A172 (cell line): Measurements from ENCODE around the gene RNU7-1. TPM values are rescaled to one million over a fixed set of nuclear protein-coding genes. Genes with fewer than 3 reads are reported as not detected.

Experiments used
- DNase-seq: peaks from one replicate; pipeline ENCODE4 v3.0.0-alpha.2; 2015; ENCODE audit warnings: low spot score
- total RNA-seq: library from RNA; depleted of rRNA; stranded (reverse); fragments of >200 nt; shearing (Covaris generic); gene quantifications from 2 replicates; pipeline ENCODE4 v1.2.3, GENCODE V29; 2014

The RNU7-1 gene
- total RNA-seq, 1 experiment from 2014 or later = not detected

DNA sequence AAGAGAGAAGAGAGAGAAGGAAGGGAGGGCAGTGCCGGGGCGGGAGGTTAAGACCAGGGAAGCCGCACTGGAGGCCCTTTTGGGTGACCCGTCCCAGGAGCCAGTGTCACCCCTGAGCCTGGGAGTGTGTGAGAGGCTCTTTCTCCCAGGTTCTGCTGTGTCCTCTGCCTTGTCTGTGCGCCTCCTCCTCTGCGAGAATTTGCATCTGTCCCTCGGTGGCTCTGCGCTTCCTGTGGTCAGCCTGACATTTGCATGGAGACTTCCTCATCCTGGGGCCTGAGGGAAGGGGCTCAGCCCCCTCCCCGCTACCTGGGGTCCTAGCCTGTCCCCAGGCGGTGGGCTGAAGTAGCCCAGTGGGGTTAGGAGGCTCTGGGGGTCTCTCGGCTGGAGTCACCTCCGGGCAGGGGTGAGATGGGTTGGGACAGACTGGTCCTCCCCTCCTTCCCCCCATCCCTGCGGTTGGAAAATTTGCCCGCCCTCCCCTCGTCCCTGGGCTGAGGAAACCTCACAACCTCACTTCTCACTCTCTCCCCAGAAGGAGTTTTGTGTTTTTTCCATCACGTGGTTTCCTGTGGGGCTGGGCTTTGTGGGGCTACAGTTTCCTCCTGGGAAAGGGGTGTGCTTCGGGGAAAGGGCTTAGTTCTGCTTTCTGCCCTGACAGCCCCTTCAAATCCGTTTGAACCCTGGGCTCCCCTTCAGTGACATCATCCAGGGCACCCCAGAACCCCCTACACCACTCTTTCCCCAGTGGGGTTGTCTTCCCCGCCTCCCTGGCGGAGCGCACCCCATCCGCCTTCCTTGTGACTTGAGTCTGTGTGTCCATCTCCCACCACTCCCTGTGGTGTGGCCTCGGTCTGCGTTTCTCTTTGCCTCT is 10.1 kb downstream of the RNU7-1 start:
- no peak for DNase-seq

DNA sequence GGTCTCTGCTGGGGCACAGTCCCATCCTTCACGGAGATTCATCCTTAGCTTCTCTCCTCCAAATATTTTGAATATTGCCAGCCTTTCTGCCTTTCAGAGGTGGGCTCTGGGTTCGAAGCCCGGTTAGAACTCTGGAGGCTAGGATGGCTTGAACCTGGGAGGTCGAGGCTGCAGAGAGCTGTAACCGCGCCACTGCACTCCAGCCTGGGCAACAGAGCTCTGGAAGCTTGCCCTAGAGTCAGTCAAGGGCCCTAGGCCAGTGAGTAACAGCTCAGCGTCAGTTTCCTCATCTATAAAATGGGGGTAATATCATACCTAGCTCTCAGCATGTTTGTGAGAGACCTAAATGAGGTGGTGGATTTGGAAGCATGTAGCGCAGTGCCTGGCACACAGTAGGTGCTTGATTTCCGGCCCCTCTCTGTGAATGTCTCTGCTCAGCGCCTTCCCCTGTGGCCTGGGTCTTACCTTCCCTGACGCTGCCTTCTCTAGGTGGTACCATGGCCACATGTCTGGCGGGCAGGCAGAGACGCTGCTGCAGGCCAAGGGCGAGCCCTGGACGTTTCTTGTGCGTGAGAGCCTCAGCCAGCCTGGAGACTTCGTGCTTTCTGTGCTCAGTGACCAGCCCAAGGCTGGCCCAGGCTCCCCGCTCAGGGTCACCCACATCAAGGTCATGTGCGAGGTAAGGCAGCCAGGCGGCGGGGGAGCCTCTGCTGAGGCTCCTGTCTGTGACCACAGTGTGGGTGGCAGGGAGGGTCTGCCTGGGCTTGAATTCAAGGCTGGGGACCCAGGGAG is 10.9 kb downstream of the RNU7-1 start:
- no peak for DNase-seq

DNA sequence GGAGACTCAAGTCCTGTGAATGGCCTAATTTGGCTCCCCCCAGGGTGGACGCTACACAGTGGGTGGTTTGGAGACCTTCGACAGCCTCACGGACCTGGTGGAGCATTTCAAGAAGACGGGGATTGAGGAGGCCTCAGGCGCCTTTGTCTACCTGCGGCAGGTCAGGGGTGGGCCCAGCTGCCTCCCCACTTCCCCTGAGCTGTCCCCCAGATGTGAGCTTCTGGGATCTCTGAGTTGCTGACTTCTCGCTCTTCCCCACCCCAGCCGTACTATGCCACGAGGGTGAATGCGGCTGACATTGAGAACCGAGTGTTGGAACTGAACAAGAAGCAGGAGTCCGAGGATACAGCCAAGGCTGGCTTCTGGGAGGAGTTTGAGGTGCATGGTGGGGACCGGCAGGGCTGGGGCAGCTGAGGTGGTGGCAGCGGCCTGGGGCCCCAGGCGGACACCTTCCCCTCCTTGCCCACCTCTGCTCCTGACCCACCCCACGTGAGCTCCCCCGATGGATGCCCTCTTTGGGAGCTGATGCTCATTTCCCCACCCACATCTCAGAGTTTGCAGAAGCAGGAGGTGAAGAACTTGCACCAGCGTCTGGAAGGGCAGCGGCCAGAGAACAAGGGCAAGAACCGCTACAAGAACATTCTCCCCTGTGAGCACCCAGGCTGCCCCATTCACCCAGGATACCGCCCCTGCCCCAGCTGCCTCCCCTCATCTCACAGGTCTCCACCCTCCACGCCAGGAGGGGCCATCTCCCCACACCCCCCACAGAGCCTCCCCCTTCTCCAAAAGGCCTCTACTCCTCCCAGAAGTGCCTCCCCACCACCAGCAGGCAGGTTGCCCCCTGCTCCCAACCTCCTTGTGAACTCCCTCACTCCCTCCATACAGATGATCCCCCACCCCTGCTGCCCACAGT is 11.7 kb downstream of the RNU7-1 start:
- no peak for DNase-seq

- no peak for DNase-seq
Observed at GRCh38 chr12:6956021-6956727, 12.6 kb downstream of the RNU7-1 start.

DNA sequence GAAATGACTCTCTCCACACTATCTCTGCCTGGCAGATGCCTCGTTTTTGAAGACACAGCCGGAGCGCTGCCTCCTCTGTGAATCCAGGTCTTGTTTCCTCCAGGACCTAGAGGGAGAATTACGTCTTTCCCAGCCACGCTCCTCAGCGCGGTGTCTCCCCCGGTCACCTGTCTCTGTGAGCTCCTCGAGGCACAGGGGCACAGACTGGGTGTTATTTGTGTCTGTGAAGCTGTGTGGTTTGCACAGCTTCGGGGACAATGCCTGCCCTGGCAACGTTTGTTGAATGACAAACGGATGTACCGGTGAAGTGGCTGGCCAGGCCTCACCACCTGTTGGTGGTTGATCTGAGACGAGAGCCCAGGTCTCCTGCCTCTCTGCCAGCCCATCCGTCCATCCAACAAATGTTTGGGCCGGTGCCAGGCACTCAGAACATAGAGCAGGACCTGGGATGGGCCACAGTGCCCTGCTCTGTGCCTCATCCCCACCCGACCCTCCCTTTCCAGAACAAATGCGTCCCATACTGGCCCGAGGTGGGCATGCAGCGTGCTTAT is 13.6 kb downstream of the RNU7-1 start:
- DNase-seq = no peak

- DNase-seq = no peak
Observed at GRCh38 chr12:6957741-6958608, 14.4 kb downstream of the RNU7-1 start.

GRCh38 chr12:6958609-6959057 is 15.0 kb downstream of the RNU7-1 start:
- DNase-seq = no peak

DNA sequence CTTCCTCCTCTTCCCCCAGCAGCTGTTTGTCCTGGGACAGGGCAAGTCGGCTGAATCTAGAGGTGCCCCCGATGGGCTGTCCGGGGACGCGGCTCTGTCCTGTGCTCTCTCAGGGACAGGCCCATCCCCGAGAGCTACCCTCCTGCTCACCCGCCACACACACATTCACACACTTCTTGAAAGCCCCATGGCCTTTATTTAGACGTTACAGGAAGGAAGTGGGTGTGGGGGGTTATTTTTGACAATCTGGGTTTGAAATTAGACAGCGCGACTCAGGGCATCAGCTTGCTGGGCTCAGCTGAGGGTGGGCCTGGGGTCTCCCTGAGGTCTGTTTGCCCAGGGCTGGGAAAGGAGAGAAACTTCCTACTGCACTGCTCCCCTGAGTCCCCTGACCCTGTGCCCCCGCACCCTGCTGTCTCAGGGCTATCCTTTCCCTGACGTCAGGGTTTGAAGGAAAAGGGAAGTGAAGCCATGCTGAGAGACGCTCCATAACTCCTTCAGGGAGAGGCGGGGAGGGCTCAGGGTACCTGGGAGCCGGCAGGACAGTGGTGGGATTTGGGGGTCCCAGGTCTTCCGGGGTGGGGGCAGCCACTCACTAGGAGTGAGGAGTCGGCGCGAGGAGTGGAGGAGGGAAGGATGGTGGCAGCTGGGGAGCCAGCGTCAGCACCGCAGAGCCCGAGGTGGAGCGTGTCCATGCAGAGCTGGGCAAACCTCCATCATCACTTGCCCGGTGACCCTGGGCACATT is 15.6 kb downstream of the RNU7-1 start:
- DNase-seq = no peak

DNA sequence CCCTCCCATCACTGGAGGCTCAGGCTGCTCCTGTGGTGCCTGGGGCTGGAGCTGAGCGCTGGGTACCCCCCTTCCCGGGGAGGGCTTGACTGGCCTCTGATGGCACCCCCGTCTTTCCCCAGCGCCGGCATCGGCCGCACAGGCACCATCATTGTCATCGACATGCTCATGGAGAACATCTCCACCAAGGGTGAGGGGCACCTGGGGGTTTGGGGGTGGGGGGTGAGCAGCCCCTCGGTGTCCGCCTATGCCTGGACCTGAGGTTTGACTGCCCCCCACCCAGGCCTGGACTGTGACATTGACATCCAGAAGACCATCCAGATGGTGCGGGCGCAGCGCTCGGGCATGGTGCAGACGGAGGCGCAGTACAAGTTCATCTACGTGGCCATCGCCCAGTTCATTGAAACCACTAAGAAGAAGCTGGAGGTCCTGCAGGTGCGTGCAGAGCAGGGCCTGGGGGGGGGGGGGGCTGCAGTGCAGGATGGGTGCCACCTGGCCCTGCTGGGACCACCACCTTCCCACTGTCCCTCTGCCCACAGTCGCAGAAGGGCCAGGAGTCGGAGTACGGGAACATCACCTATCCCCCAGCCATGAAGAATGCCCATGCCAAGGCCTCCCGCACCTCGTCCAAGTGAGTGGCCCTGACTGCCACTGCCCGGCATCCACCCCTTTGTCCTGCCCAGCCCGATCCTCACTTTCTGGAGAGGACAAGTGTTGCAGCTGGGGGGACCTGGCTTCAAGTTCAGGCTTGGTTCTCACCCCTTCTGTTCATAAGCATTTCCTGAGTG is 16.4 kb downstream of the RNU7-1 start:
- no peak for DNase-seq

DNA sequence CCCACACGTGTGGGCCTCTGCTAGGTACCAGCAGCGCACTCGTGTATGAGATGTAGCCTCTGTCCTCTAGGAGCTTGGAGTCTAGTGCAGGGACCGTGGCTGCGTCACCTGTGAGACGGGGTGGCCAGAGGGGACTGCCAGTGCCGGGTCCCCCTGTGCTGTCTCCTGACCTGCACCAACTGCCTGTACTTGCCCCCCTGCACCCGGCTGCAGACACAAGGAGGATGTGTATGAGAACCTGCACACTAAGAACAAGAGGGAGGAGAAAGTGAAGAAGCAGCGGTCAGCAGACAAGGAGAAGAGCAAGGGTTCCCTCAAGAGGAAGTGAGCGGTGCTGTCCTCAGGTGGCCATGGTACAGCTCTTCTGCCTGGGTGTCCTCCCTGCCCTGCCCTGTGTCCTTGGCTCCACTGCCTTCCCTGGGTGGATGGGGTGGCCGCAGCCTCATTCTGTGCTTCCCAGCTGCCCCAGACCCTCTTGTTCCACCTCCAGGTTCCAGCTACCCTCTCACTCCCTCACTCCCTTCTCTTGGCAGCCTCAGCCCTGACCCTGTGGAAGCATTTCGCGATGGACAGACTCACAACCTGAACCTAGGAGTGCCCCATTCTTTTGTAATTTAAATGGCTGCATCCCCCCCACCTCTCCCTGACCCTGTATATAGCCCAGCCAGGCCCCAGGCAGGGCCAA is 17.1 kb downstream of the RNU7-1 start:
- DNase-seq = no peak

GRCh38 chr12:6961278-6961694 is 17.7 kb downstream of the RNU7-1 start:
- no peak for DNase-seq

DNA sequence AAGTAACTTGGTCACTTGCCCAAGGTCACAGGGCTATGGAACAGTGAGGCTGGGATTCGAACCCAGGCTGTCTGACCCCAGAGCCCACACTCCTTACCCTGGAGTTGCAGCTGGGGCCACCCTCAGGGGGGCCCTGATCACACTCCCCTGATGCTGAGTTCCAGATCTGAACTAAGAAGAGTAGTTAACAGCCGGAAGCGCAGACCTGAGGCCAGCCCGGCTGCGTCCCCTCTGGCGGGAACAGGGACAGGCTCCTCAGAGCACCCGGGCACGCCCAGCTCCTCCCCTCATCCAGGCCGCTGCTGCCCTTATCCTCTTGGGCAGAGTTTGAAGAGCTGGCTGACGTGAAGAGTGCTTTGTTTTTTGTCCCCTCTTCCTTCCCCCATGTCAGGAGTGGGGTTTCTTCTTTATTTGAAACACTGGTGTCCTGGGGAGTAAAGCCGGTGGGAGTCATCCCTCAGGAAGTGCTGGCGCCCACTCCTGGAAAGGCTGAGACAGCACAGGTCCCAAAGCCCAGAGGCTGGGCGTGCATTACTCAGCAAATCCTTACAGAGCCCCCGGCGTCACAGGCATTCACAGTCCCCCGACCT is 18.2 kb downstream of the RNU7-1 start:
- peak; percentile 49 for DNase-seq

- DNase-seq = no peak
Observed at GRCh38 chr12:6962285-6963015, 18.8 kb downstream of the RNU7-1 start.

- no peak for DNase-seq
Observed at GRCh38 chr12:6963016-6963731, 19.6 kb downstream of the RNU7-1 start.

DNA sequence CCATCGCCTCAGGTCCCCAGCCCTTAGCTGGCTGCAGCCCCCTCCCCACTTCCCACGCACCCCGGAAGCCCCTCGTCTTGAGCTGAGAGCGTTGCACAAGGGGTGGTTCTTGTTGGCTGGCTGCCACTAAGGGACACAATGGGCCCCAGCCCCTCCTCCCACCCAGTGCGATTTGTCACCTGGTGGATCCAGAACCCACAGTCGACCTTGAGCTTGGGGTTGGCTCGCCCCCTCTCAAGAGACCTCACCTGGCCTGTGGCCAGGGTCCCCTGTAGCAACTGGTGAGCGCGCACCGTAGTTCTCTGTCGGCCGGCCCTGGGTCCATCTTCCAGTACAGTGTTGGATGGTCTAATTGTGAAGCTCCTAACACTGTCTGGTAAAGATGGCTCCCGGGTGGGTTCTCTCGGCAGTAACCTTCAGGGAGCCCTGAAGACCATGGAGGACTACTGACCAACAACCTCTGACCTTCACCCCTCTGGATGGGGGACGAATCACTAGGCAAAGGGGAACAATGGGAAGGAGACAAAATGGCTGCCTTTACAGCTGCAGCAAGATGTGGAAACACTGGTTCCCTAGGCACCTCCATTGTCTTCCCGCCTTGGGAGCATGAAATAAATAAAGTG is 20.3 kb downstream of the RNU7-1 start:
- no peak for DNase-seq
